K562 (cell line): ENCODE measurements around the gene DNAL4. TPM values are rescaled to one million over a fixed set of nuclear protein-coding genes. Genes with fewer than 3 reads are reported as not detected.

Experiments used
- ARID2 ChIP-seq: fragments of 450-650 bp; IDR thresholded peaks from 2 replicates; pipeline ENCODE4 v1.6.1; 2017; ENCODE audit warnings: antibody characterized with exemption, mild to moderate bottlenecking
- CAMTA2 ChIP-seq: fragments of 250-450 bp; sonication (Bioruptor Pico); conservative IDR thresholded peaks from 2 replicates; pipeline ENCODE4 v1.5.1; 2022
- CREM ChIP-seq: IDR thresholded peaks from 2 replicates; pipeline ENCODE4 v1.6.1; 2014; ENCODE audit warnings: antibody characterized with exemption, low read depth
- FOXJ3 ChIP-seq: sonication (generic); formaldehyde crosslinking; IDR thresholded peaks from 2 replicates; pipeline ENCODE4 v1.4.0; 2020; ENCODE audit warnings: mild to moderate bottlenecking, missing genetic modification reagents
- GATAD2A ChIP-seq: fragments of 450-650 bp; IDR thresholded peaks from 2 replicates; pipeline ENCODE4 v1.6.1; 2017
- HMG20B ChIP-seq: fragments of 250-450 bp; sonication (Bioruptor Pico); IDR thresholded peaks from 2 replicates; pipeline ENCODE4 v1.5.0; 2021; ENCODE audit warnings: mild to moderate bottlenecking
- IFI16 ChIP-seq: fragments of 250-450 bp; sonication (Bioruptor Pico); IDR thresholded peaks from 2 replicates; pipeline ENCODE4 v2.1.2; 2022; ENCODE audit warnings: mild to moderate bottlenecking, inconsistent platforms
- LEF1 ChIP-seq: fragments of 450-650 bp; IDR thresholded peaks from 2 replicates; pipeline ENCODE4 v1.6.1; 2016; ENCODE audit warnings: mild to moderate bottlenecking
- MCM3 ChIP-seq: fragments of 450-650 bp; IDR thresholded peaks from 2 replicates; pipeline ENCODE4 v1.6.1; 2016
- MECOM ChIP-seq: fragments of 250-450 bp; sonication (Bioruptor Pico); IDR thresholded peaks from 2 replicates; pipeline ENCODE4 v1.8.0; 2022; ENCODE audit warnings: inconsistent platforms
- MEIS2 ChIP-seq: fragments of 450-650 bp; IDR thresholded peaks from 2 replicates; pipeline ENCODE4 v1.6.1; 2014; ENCODE audit warnings: mild to moderate bottlenecking; ENCODE audit not compliant: partially characterized antibody
- POLR2A ChIP-seq: fragments of 450-650 bp; conservative IDR thresholded peaks from 2 replicates; pipeline ENCODE4 v1.6.1; 2016
- RBFOX2 ChIP-seq: fragments of 200-400 bp; formaldehyde crosslinking; IDR thresholded peaks from 2 replicates; pipeline ENCODE4 v1.6.1; 2017; ENCODE audit warnings: low read depth, mild to moderate bottlenecking, low read length, moderate library complexity
- SIX5 ChIP-seq, 2 experiments: IDR thresholded peaks; 2 replicates each; pipeline ENCODE4 v1.6.1; 2011; ENCODE audit warnings: low read length in 2 of 2, borderline replicate concordance in 1 of 2, low read depth in 1 of 2, mild to moderate bottlenecking in 1 of 2, moderate library complexity in 1 of 2; ENCODE audit not compliant: insufficient read depth in 1 of 2
- TEAD2 ChIP-seq: fragments of 450-650 bp; IDR thresholded peaks from 2 replicates; pipeline ENCODE4 v1.6.1; 2016; ENCODE audit warnings: missing genetic modification characterization, control low read depth, missing compliant biosample characterization
- ZC3H4 ChIP-seq: sonication (generic); formaldehyde crosslinking; IDR thresholded peaks from 2 replicates; pipeline ENCODE4 v1.9.0; 2021; ENCODE audit warnings: missing genetic modification reagents, borderline replicate concordance
- ZFP91 ChIP-seq: sonication (generic); formaldehyde crosslinking; IDR thresholded peaks from 2 replicates; pipeline ENCODE4 v1.8.0; 2022; ENCODE audit warnings: mild to moderate bottlenecking, missing genetic modification reagents
- ZNF121 ChIP-seq: sonication (generic); formaldehyde crosslinking; conservative IDR thresholded peaks from 2 replicates; pipeline ENCODE4 v1.8.0; 2022; ENCODE audit warnings: missing genetic modification reagents
- ZNF165 ChIP-seq: fragments of 250-450 bp; sonication (Bioruptor Pico); IDR thresholded peaks from 2 replicates; pipeline ENCODE4 v1.4.0; 2020; ENCODE audit warnings: borderline replicate concordance
- ZNF217 ChIP-seq: sonication (generic); formaldehyde crosslinking; IDR thresholded peaks from 2 replicates; pipeline ENCODE4 v1.8.0; 2022; ENCODE audit warnings: mild to moderate bottlenecking, missing genetic modification reagents
- ZNF239 ChIP-seq: fragments of 250-450 bp; sonication (Bioruptor Pico); IDR thresholded peaks from 2 replicates; pipeline ENCODE4 v1.4.0; 2020; ENCODE audit warnings: mild to moderate bottlenecking
- ZNF280B ChIP-seq: fragments of 250-450 bp; sonication (Bioruptor Pico); IDR thresholded peaks from 2 replicates; pipeline ENCODE4 v1.5.1; 2021; ENCODE audit warnings: mild to moderate bottlenecking
- ZNF3 ChIP-seq: fragments of 250-450 bp; sonication (Bioruptor Pico); IDR thresholded peaks from 2 replicates; pipeline ENCODE4 v1.5.0; 2021; ENCODE audit warnings: mild to moderate bottlenecking, moderate library complexity
- ZNF583 ChIP-seq: fragments of 250-450 bp; sonication (Bioruptor Pico); IDR thresholded peaks from 2 replicates; pipeline ENCODE4 v1.4.0; 2020
- polyA plus RNA-seq, 8 experiments: library from polyadenylated mRNA; depleted of rRNA in 4 of 8; stranded (reverse) in 5 of 8; unstranded in 3 of 8; fragments of >200 nt; fragmentation: Nextera tagmentation in 2 of 8; fragmentation: Illumina TruSeq in 1 of 8; extraction: Ambion mirVana in 2 of 8; extraction: Trizol in 1 of 8; gene quantifications; 2 replicates each; pipeline versions ENCODE4 v1.2.1 to v1.2.3, GENCODE V29; 2011 to 2014; ENCODE audit warnings: inconsistent platforms in 1 of 8, missing spikeins in 1 of 8
- total RNA-seq, 7 experiments: library from RNA; depleted of rRNA in 6 of 7; stranded (reverse); fragments of >200 nt in 6 of 7; fragmentation: Illumina TruSeq in 2 of 7; extraction: Trizol in 2 of 7; gene quantifications; 2 replicates each; pipeline versions ENCODE4 v1.2.1 to v1.2.3, GENCODE V29; 2011 to 2021; ENCODE audit warnings: low replicate concordance in 1 of 7
- TF ChIP-seq, protein P1 (sequence below): fragments of 450-650 bp; formaldehyde crosslinking; IDR thresholded peaks from 2 replicates; pipeline ENCODE4 v1.4.0; 2020; ENCODE audit warnings: mild to moderate bottlenecking
- TF ChIP-seq, protein P2 (sequence below): sonication (generic); IDR thresholded peaks from 2 replicates; pipeline ENCODE4 v1.6.1; 2016
- TF ChIP-seq, protein P3 (sequence below): sonication (generic); formaldehyde crosslinking; IDR thresholded peaks from 2 replicates; pipeline ENCODE4 v1.5.0; 2020; ENCODE audit warnings: missing genetic modification reagents

Gene DNAL4
- total and polyA plus RNA-seq, 9 of the 15 experiments (the other 6 are each of a cell fraction or from before 2014, with no cell fraction given), result 0.20 to 9.4 (median 5.2) TPM

DNA sequence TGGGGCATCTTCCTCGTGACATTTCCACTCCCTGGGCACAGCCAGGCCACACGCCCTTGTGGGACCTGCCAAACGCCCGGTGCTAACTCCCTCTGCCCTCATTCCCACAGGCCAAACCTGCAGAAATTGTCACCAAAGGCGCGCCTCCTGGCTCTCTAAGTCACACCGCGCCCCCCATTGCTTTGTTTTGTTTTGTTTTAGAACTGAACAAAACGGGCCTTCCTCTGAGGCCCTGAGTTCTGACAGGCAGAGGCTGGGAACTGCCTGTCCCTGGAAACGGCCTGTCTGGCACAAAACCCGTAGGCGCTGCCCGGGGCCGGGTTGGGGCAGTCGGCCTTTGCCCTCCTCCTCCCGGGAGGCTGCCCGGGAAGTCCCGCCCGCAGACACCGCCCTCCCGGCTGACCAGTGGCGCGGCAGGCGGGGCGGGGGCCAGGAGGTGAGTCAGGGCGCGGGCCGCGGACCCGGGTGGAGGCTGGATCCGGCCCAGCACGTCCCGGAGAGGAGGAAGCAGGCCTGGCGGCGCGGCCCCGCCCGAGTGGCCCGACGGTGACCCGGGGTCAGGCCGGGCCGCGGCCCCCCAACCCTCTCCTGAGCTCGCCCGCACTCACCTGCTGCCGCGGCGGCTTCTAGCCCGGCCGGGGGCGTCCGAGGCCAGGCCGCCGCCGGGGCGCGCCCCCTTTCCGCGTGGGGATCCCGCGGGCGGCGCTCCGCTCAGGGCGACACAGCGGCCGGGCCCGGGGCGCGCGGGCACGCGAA is 38.6 kb downstream of the DNAL4 start (continued):
- TF ChIP-seq ARID2, result no peak
- peak; percentile 79 for TF ChIP-seq RBFOX2
- no peak for TF ChIP-seq ZNF280B
- no peak for TF ChIP-seq ZFP91 (CRISPR knock-in tag)
- TF ChIP-seq TEAD2, result no peak
- TF ChIP-seq SIX5 (IDR thresholded peaks at IDR 0.05; ENCODE audit: borderline replicate concordance in 1 of 2, insufficient read depth in 1 of 2, low read depth in 1 of 2, low read length in 2 of 2), result no peak
- TF ChIP-seq POLR2A, result no peak
- TF ChIP-seq, protein P1, sequence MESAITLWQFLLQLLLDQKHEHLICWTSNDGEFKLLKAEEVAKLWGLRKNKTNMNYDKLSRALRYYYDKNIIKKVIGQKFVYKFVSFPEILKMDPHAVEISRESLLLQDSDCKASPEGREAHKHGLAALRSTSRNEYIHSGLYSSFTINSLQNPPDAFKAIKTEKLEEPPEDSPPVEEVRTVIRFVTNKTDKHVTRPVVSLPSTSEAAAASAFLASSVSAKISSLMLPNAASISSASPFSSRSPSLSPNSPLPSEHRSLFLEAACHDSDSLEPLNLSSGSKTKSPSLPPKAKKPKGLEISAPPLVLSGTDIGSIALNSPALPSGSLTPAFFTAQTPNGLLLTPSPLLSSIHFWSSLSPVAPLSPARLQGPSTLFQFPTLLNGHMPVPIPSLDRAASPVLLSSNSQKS (CRISPR knock-in tag), result no peak
- TF ChIP-seq, protein P2, sequence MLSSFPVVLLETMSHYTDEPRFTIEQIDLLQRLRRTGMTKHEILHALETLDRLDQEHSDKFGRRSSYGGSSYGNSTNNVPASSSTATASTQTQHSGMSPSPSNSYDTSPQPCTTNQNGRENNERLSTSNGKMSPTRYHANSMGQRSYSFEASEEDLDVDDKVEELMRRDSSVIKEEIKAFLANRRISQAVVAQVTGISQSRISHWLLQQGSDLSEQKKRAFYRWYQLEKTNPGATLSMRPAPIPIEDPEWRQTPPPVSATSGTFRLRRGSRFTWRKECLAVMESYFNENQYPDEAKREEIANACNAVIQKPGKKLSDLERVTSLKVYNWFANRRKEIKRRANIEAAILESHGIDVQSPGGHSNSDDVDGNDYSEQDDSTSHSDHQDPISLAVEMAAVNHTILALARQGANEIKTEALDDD, result no peak
- no peak for TF ChIP-seq IFI16 (CRISPR knock-in tag)
- TF ChIP-seq ZNF217 (CRISPR knock-in tag), result no peak
- TF ChIP-seq LEF1, result no peak
- TF ChIP-seq MCM3, result no peak
- TF ChIP-seq GATAD2A, result no peak
- no peak for TF ChIP-seq CAMTA2 (CRISPR knock-in tag)
- no peak for TF ChIP-seq MEIS2
- TF ChIP-seq MECOM (CRISPR knock-in tag), result no peak
- TF ChIP-seq FOXJ3 (CRISPR knock-in tag), result no peak
- TF ChIP-seq ZNF3 (CRISPR knock-in tag), result no peak
- TF ChIP-seq ZNF121 (CRISPR knock-in tag), result no peak
- peak; percentile 43; the same call in 1 of the 2 replicates for TF ChIP-seq CREM
- no peak for TF ChIP-seq ZC3H4
- TF ChIP-seq HMG20B (CRISPR knock-in tag), result no peak
- no peak for TF ChIP-seq ZNF583 (CRISPR knock-in tag)
- no peak for TF ChIP-seq ZNF239 (CRISPR knock-in tag)
- no peak for TF ChIP-seq ZNF165 (CRISPR knock-in tag)
- TF ChIP-seq, protein P3, sequence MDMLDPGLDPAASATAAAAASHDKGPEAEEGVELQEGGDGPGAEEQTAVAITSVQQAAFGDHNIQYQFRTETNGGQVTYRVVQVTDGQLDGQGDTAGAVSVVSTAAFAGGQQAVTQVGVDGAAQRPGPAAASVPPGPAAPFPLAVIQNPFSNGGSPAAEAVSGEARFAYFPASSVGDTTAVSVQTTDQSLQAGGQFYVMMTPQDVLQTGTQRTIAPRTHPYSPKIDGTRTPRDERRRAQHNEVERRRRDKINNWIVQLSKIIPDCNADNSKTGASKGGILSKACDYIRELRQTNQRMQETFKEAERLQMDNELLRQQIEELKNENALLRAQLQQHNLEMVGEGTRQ (CRISPR knock-in tag), result no peak
